Measurements from ENCODE around the gene GALNT2.

Gene GALNT2

GRCh38 chr1:230170153-230170547 is 103.1 kb downstream of the GALNT2 start:
- H3K36me3 ChIP-seq: no peaks in the 10 kb centered on the region
- H3K27ac ChIP-seq: no peak overlapping the region
- H3K9me3 ChIP-seq (ENCODE audit: severe bottlenecking): peaks cover 2% of the 10 kb centered on the region
- no peak for TF ChIP-seq CTCF (IDR thresholded peaks at IDR 0.05; ENCODE audit: low read depth, low read length)
- H3K27me3 ChIP-seq (ENCODE audit: insufficient read depth, low read depth, severe bottlenecking): no peaks in the 10 kb centered on the region
- no peak overlapping the region for H3K4me3 ChIP-seq (ENCODE audit: low read depth, low read length)
- DNase-seq: no peak

- no peaks in the 10 kb centered on the region for H3K27me3 ChIP-seq (ENCODE audit: insufficient read depth, low read depth, severe bottlenecking)
- H3K4me3 ChIP-seq (ENCODE audit: low read depth, low read length): no peak overlapping the region
- no peak overlapping the region for H3K27ac ChIP-seq
- DNase-seq: no peak
- TF ChIP-seq CTCF (IDR thresholded peaks at IDR 0.05; ENCODE audit: low read depth, low read length): no peak
- H3K9me3 ChIP-seq (ENCODE audit: severe bottlenecking): peaks cover 2% of the 10 kb centered on the region
- H3K36me3 ChIP-seq: no peaks in the 10 kb centered on the region
These were observed 103.6 kb downstream of the GALNT2 start for GRCh38 chr1:230170622-230171021.

GRCh38 chr1:230171356-230172015 is 104.4 kb downstream of the GALNT2 start:
- peaks cover 2% of the 10 kb centered on the region for H3K9me3 ChIP-seq (ENCODE audit: severe bottlenecking)
- H3K36me3 ChIP-seq: no peaks in the 10 kb centered on the region
- H3K27ac ChIP-seq: no peak overlapping the region
- H3K4me3 ChIP-seq (ENCODE audit: low read depth, low read length): no peak overlapping the region
- no peaks in the 10 kb centered on the region for H3K27me3 ChIP-seq (ENCODE audit: insufficient read depth, low read depth, severe bottlenecking)
- TF ChIP-seq CTCF (IDR thresholded peaks at IDR 0.05; ENCODE audit: low read depth, low read length): no peak
- DNase-seq: no peak

- H3K9me3 ChIP-seq (ENCODE audit: severe bottlenecking): peaks cover 2% of the 10 kb centered on the region
- H3K4me3 ChIP-seq (ENCODE audit: low read depth, low read length): no peak overlapping the region
- no peak for TF ChIP-seq CTCF (IDR thresholded peaks at IDR 0.05; ENCODE audit: low read depth, low read length)
- H3K36me3 ChIP-seq: no peaks in the 10 kb centered on the region
- no peak overlapping the region for H3K27ac ChIP-seq
- no peaks in the 10 kb centered on the region for H3K27me3 ChIP-seq (ENCODE audit: insufficient read depth, low read depth, severe bottlenecking)
- DNase-seq: no peak
These were observed 105.0 kb downstream of the GALNT2 start for GRCh38 chr1:230172016-230172537.

GRCh38 chr1:230173187-230173975 is 106.3 kb downstream of the GALNT2 start:
- no peaks in the 10 kb centered on the region for H3K9me3 ChIP-seq (ENCODE audit: severe bottlenecking)
- H3K4me3 ChIP-seq (ENCODE audit: low read depth, low read length): no peak overlapping the region
- H3K27me3 ChIP-seq (ENCODE audit: insufficient read depth, low read depth, severe bottlenecking): no peaks in the 10 kb centered on the region
- no peak for DNase-seq
- H3K27ac ChIP-seq: no peak overlapping the region
- H3K36me3 ChIP-seq: no peaks in the 10 kb centered on the region
- TF ChIP-seq CTCF (IDR thresholded peaks at IDR 0.05; ENCODE audit: low read depth, low read length): no peak
